ENCODE results near the gene ARVCF. TPM values are rescaled to one million over a fixed set of nuclear protein-coding genes. Genes with fewer than 3 reads are reported as not detected.
A peak's percentile ranks its signal among the peaks of the same experiment; 100 is the strongest.

Gene ARVCF
- total and polyA plus RNA-seq, 9 of the 15 experiments (the other 6 are each of a cell fraction or from before 2014, with no cell fraction given): 0.03 to 97.4 (median 15.6) TPM

GRCh38 chr22:20009582-20010306, 6.9 kb downstream of the ARVCF start:
- ChIA-PET POLR2A (interaction anchor here (0.5 to 10.0 kb wide), 14 partner anchors 11 to 120 kb away, joined by 3 to 120 read pairs (median 3); partner anchors contain the start of genes RANBP1, TANGO2 and TRMT2A), CTCF (ENCODE audit: low intra/inter-chr PET ratio) (interaction anchor here (5.7 kb wide), 1 partner anchor 39 kb away, joined by 109 read pairs; no protein-coding TSS in a partner anchor)
- intact Hi-C loops (cut with micrococcal nuclease) (no loop called here), in situ Hi-C loops (cut with MboI) (loop anchor here (5.0 kb wide), 1 partner anchor 37 kb away; no protein-coding TSS in a partner anchor)
- DNase-seq (ENCODE audit: extremely low read depth in 1 of 4, low spot score in 3 of 4) (peak in 2 of 4 experiments; percentile 74 to 77), FAIRE-seq (peak; percentile 81), ATAC-seq (peak; percentile 38)
- Histone ChIP-seq H3K27me3 (ENCODE audit: control insufficient read depth in 2 of 2, insufficient read depth in 2 of 2, low read length in 2 of 2) (no peaks in the 10 kb centered on the region), H3K4me3 (no peak overlapping the region), H3K9me3 (replicated peaks; ENCODE audit: control insufficient read depth, insufficient read depth, low read depth, low read length) (peaks cover 4% of the 10 kb centered on the region; the same call in 1 of the 2 replicates), H3K36me3 (ENCODE audit: control insufficient read depth, insufficient read depth, low read length) (peaks cover 18% of the 10 kb centered on the region; the same call in 2 of the 3 replicates), H3K27ac (ENCODE audit: extremely low read depth, low read depth, low read length) (no peak overlapping the region; the same call in 2 of the 3 replicates), H4K20me1 (replicated peaks; ENCODE audit: control insufficient read depth, insufficient read depth, low read length) (peaks cover 15% of the 10 kb centered on the region; the same call in 1 of the 2 replicates), H3K4me2 (ENCODE audit: insufficient read depth, low read length) (peak overlapping the region; percentile 8; the same call in 1 of the 2 replicates), H3K9ac (ENCODE audit: insufficient read depth in 1 of 2, low read depth in 2 of 2, low read length in 2 of 2) (peak overlapping the region in 1 of 2 experiments; percentile 89; a peak in 2 of 4 replicates), H3K79me2 (ENCODE audit: control insufficient read depth, insufficient read depth, low read length) (peaks cover 34% of the 10 kb centered on the region), H3K4me1 (replicated peaks in 1 of 2; ENCODE audit: control insufficient read depth in 2 of 2, insufficient read depth in 2 of 2, low read length in 2 of 2) (peaks cover 59 to 74% of the 10 kb centered on the region in 2 experiments), H2AFZ (ENCODE audit: low read depth, low read length) (no peak overlapping the region), H3K9me1 (ENCODE audit: control insufficient read depth, insufficient read depth, low read length) (peaks cover 24% of the 10 kb centered on the region)
- no TSS peak for BruUV-seq (replicated peaks)
- 55% methylated on average over 8 of the region's 8 CpGs for WGBS (ENCODE audit: insufficient coverage, low coverage, missing lambda C conversion rate)
- no peak for TF ChIP-seq SMARCE1 (IDR thresholded peaks at IDR 0.05)
- TF ChIP-seq MAFF (IDR thresholded peaks at IDR 0.05; ENCODE audit: low read length): no peak
- TF ChIP-seq, protein P1, sequence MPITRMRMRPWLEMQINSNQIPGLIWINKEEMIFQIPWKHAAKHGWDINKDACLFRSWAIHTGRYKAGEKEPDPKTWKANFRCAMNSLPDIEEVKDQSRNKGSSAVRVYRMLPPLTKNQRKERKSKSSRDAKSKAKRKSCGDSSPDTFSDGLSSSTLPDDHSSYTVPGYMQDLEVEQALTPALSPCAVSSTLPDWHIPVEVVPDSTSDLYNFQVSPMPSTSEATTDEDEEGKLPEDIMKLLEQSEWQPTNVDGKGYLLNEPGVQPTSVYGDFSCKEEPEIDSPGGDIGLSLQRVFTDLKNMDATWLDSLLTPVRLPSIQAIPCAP (CRISPR knock-in tag; IDR thresholded peaks at IDR 0.05; ENCODE audit: borderline replicate concordance): no peak
- TF ChIP-seq ELF1 (tag; IDR thresholded peaks at IDR 0.05): no peak
- TF ChIP-seq NUFIP1 (IDR thresholded peaks at IDR 0.05; ENCODE audit: partially characterized antibody): no peak
- TF ChIP-seq POLR2B (IDR thresholded peaks at IDR 0.05; ENCODE audit: low read depth, partially characterized antibody): no peak
- TF ChIP-seq HDAC3 (IDR thresholded peaks at IDR 0.05; ENCODE audit: borderline replicate concordance, partially characterized antibody): no peak
- no peak for TF ChIP-seq RBM34 (IDR thresholded peaks at IDR 0.05; ENCODE audit: borderline replicate concordance, insufficient read depth, low read length)
- peak in 1 of 2 experiments; percentile 47; a peak in 1 of 4 replicates for TF ChIP-seq HDAC1 (IDR thresholded peaks at IDR 0.05)
- no peak for TF ChIP-seq DDX20 (tag; IDR thresholded peaks at IDR 0.05; ENCODE audit: low read depth)
- no peak for TF ChIP-seq LCOR (CRISPR knock-in tag; IDR thresholded peaks at IDR 0.05)
- no peak for TF ChIP-seq ZNF785 (CRISPR knock-in tag; IDR thresholded peaks at IDR 0.05)
- TF ChIP-seq PRMT5 (CRISPR knock-in tag; IDR thresholded peaks at IDR 0.05): no peak
- TF ChIP-seq NEUROD1 (IDR thresholded peaks at IDR 0.05; ENCODE audit: borderline replicate concordance, low read depth, low read length, partially characterized antibody): peak; percentile 31
- TF ChIP-seq SUPT5H (IDR thresholded peaks at IDR 0.05): no peak
- peak; percentile 46 for TF ChIP-seq ETS2 (tag; IDR thresholded peaks at IDR 0.05; ENCODE audit: borderline replicate concordance, poor library complexity, severe bottlenecking)
- no peak for TF ChIP-seq HNRNPH1 (optimal IDR thresholded peaks at IDR 0.05; ENCODE audit: low read depth, low read length)
- TF ChIP-seq WHSC1 (IDR thresholded peaks at IDR 0.05; ENCODE audit: low read length): peak; percentile 98
- no peak for TF ChIP-seq TRIM28 (IDR thresholded peaks at IDR 0.05)
- peak in 1 of 2 experiments; percentile 11; a peak in 1 of 4 replicates for TF ChIP-seq NRF1 (conservative IDR thresholded peaks at IDR 0.05 in 1 of 2, IDR thresholded peaks at IDR 0.05 in 1 of 2)
- no peak for TF ChIP-seq NR3C1 (CRISPR knock-in tag; IDR thresholded peaks at IDR 0.05)
- TF ChIP-seq HDAC8 (tag; IDR thresholded peaks at IDR 0.05): peak; percentile 79
- TF ChIP-seq CBFA2T2 (conservative IDR thresholded peaks at IDR 0.05): 0 out of 2 replicates have a peak, but pooled peaks have one; percentile 15
- no peak for TF ChIP-seq TEAD2 (tag; IDR thresholded peaks at IDR 0.05)

Measured in K562 (cell line).